ENCODE measurements around the gene GAS7.

- no peak for TF ChIP-seq CTCF (IDR thresholded peaks at IDR 0.05)
- no peak for TF ChIP-seq POLR2A (IDR thresholded peaks at IDR 0.05)
These were observed 35.6 kb upstream of the GAS7 start for GRCh38 chr17:10234033-10234432.
